A673 (cell line): ENCODE results near the gene LY86. TPM values are rescaled to one million over a fixed set of nuclear protein-coding genes. Genes with fewer than 3 reads are reported as not detected.

Experiments used
- BruUV-seq: library from RNA; stranded (reverse); fragments of 400-500 nt; replicated peaks from 2 replicates; lab custom pipeline; 2021; lab: Mats Ljungman, UMichigan
- CTCF ChIA-PET: fragments of 300-600 bp; sonication (Branson Sonifier 250); formaldehyde crosslinking; loops from one replicate; lab custom pipeline; 2022; ENCODE audit warnings: antibody characterized with exemption; lab: Charles Lee
- POLR2A ChIA-PET: fragments of 300-600 bp; sonication (Branson Sonifier 250); formaldehyde crosslinking; loops from one replicate; lab custom pipeline; 2022; ENCODE audit warnings: antibody characterized with exemption; ENCODE audit not compliant: low non-redundant PET; lab: Charles Lee
- DNase-seq: peaks from one replicate; pipeline ENCODE4 v3.0.0-alpha.2; 2015; ENCODE audit warnings: low spot score
- H3K27ac ChIP-seq: fragments of 200-600 bp; sonication (generic); 2 replicates; pipeline ENCODE4 v1.5.1; 2016; ENCODE audit warnings: mixed run types, low read depth, mild to moderate bottlenecking, mixed read lengths, antibody characterized with exemption, low read length; ENCODE audit not compliant: poor library complexity, severe bottlenecking
- H3K27me3 ChIP-seq: fragments of 200-600 bp; sonication (generic); replicated peaks from 2 replicates; pipeline ENCODE4 v1.6.1; 2017; ENCODE audit warnings: mixed run types, low read depth, mild to moderate bottlenecking, mixed read lengths, antibody characterized with exemption, low read length; ENCODE audit not compliant: insufficient read depth, poor library complexity
- H3K36me3 ChIP-seq: fragments of 200-600 bp; sonication (generic); 2 replicates; pipeline ENCODE4 v1.6.1; 2016; ENCODE audit warnings: mixed run types, mild to moderate bottlenecking, mixed read lengths, antibody characterized with exemption, low read length; ENCODE audit not compliant: insufficient read depth, poor library complexity, severe bottlenecking
- H3K4me1 ChIP-seq: fragments of 200-600 bp; sonication (generic); 2 replicates; pipeline ENCODE4 v1.6.1; 2017; ENCODE audit warnings: mixed run types, mild to moderate bottlenecking, mixed read lengths, antibody characterized with exemption, low read length; ENCODE audit not compliant: insufficient read depth, poor library complexity, severe bottlenecking
- H3K4me3 ChIP-seq: fragments of 200-600 bp; sonication (generic); 2 replicates; pipeline ENCODE4 v1.5.1; 2016; ENCODE audit warnings: low read depth, mixed run types, mild to moderate bottlenecking, mixed read lengths, low read length; ENCODE audit not compliant: poor library complexity, severe bottlenecking
- H3K9me3 ChIP-seq: fragments of 200-600 bp; sonication (generic); 2 replicates; pipeline ENCODE4 v1.6.1; 2016; ENCODE audit warnings: mixed run types, low read depth, mild to moderate bottlenecking, mixed read lengths, antibody characterized with exemption, low read length; ENCODE audit not compliant: poor library complexity, severe bottlenecking
- CTCF ChIP-seq: fragments of 300-800, 200-600 bp; sonication (generic); conservative IDR thresholded peaks from 2 replicates; pipeline ENCODE4 v1.5.1; 2017; ENCODE audit warnings: low read depth, mild to moderate bottlenecking, antibody characterized with exemption, low read length, moderate library complexity, mixed read lengths
- EZH2 ChIP-seq: fragments of 200-600 bp; sonication (generic); IDR thresholded peaks from 2 replicates; pipeline ENCODE4 v1.6.1; 2017; ENCODE audit warnings: borderline replicate concordance, low read depth, mild to moderate bottlenecking, mixed read lengths, antibody characterized with exemption, low read length; ENCODE audit not compliant: poor library complexity, severe bottlenecking
- intact Hi-C: fragments of 100-400 bp; cut with micrococcal nuclease; formaldehyde crosslinking; loops from one replicate; pipeline ENCODE4 v1.10.0; 2022; ENCODE audit not compliant: unreplicated experiment
- total RNA-seq: library from RNA; stranded (reverse); gene quantifications from 2 replicates; pipeline ENCODE4 v1.2.3, GENCODE V29; 2021

The LY86 gene
- total RNA-seq, 1 experiment from 2014 or later: not detected

DNA sequence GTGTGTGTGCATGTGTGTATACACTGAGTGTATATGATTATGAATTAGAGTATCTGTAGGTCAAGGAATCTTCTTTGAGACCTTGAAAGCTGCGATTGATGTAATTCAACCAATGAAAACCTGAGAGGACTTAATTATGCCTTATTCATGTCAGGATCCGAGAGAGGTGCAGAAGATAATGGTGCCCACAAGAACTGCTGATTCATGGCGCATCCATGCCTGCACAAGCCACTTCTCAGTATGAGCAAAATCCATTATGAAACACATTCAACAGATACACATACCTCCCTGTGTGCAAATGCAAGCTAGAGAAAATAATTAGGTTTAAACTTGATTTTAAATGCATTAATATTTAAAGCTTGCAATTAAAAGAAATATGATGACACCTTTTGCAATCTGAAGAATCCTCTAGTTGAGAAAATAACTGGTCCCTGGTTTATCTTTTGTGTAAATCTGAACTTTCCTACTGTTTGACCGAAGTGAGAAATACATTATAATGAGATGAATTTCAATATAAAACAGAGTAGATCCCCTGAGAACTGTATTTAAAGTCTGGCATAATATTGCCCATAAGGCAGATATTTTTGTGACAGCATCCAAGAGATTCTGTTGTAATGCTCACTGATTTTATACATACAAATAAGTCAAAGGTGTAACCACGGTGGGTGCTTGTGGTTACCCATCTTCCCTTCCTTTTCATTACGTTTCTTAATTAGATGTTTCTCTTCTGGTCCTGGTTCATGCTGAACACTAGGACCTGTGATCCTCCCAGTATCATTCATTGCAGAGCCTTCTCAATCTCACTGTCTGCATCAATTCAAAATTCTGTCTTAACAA lies 45.6 kb downstream of the LY86 start:
- no peaks in the 10 kb centered on the region for H3K36me3 ChIP-seq
- no peaks in the 10 kb centered on the region for H3K27me3 ChIP-seq
- no peak overlapping the region for H3K27ac ChIP-seq
- POLR2A ChIA-PET: no interaction called here
- TF ChIP-seq CTCF (no peak), EZH2 (no peak)
- intact Hi-C loops: no loop called here
- no peaks in the 10 kb centered on the region for H3K9me3 ChIP-seq
- no TSS peak for BruUV-seq
- CTCF ChIA-PET: interaction anchor here (0.5 kb wide), 1 partner anchor 919 kb away, joined by 10 read pairs; no protein-coding TSS in a partner anchor
- peaks cover 4% of the 10 kb centered on the region for H3K4me1 ChIP-seq
- DNase-seq: no peak
- H3K4me3 ChIP-seq: no peak overlapping the region

- BruUV-seq: no TSS peak
- TF ChIP-seq EZH2: no peak
- no peak for DNase-seq
- POLR2A ChIA-PET: no interaction called here
- H3K9me3 ChIP-seq: no peaks in the 10 kb centered on the region
- H3K27me3 ChIP-seq: no peaks in the 10 kb centered on the region
- intact Hi-C loops: no loop called here
- no peaks in the 10 kb centered on the region for H3K36me3 ChIP-seq
- no peak overlapping the region for H3K27ac ChIP-seq
- H3K4me1 ChIP-seq: peaks cover 4% of the 10 kb centered on the region
- no peak overlapping the region for H3K4me3 ChIP-seq
- CTCF ChIA-PET: interaction anchor here (0.5 kb wide), 1 partner anchor 919 kb away, joined by 10 read pairs; no protein-coding TSS in a partner anchor
These were observed 46.2 kb downstream of the LY86 start for GRCh38 chr6:6634735-6635075.

DNA sequence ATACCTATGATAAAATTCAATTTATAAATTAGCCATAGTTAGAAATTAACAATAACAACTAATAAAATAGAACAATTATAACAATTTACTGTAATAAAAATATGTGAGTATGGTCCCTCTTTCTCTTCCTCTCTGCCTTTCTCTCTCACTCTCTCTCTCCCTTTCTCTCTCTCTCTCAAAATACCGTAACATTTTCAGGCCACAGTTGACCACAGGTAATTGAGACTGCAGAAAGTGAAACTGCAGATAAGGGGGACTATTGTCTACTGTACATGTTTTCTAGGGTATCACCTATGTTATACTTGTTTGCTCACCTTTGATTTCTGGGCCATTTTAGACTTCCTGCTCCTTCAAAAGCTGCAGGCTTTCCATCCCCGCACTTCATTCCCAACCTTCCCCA lies 46.8 kb downstream of the LY86 start:
- H3K27me3 ChIP-seq: no peaks in the 10 kb centered on the region
- H3K27ac ChIP-seq: no peak overlapping the region
- intact Hi-C loops: no loop called here
- DNase-seq: no peak
- TF ChIP-seq CTCF (no peak), EZH2 (no peak)
- no peaks in the 10 kb centered on the region for H3K9me3 ChIP-seq
- CTCF ChIA-PET: no interaction called here
- no TSS peak for BruUV-seq
- H3K36me3 ChIP-seq: no peaks in the 10 kb centered on the region
- peaks cover 4% of the 10 kb centered on the region for H3K4me1 ChIP-seq
- no peak overlapping the region for H3K4me3 ChIP-seq
- POLR2A ChIA-PET: no interaction called here
